Trophoblast cell (in vitro differentiated cells and primary cell): ENCODE measurements around the gene CDC42EP5.

ENCODE experiments used
- DNase-seq, 2 donors: peaks; one replicate each; pipeline ENCODE4 v3.0.0-alpha.2; 2016
- H2AFZ ChIP-seq: 2 replicates; pipeline ENCODE4 v1.6.1; 2013; ENCODE audit warnings: low read length, moderate library complexity, mild to moderate bottlenecking; ENCODE audit not compliant: insufficient read depth, poor library complexity
- H2AK5ac ChIP-seq: 2 replicates; pipeline ENCODE4 v1.6.1; 2013; ENCODE audit warnings: mild to moderate bottlenecking, low read length
- H2BK120ac ChIP-seq: 2 replicates; pipeline ENCODE4 v1.6.1; 2013; ENCODE audit warnings: low read length, mild to moderate bottlenecking, moderate library complexity; ENCODE audit not compliant: insufficient read depth, poor library complexity
- H2BK12ac ChIP-seq: 2 replicates; pipeline ENCODE4 v1.6.1; 2013; ENCODE audit warnings: mild to moderate bottlenecking, low read length, moderate library complexity
- H2BK5ac ChIP-seq: 2 replicates; pipeline ENCODE4 v1.6.1; 2013; ENCODE audit warnings: low read length, low read depth, moderate library complexity, mild to moderate bottlenecking; ENCODE audit not compliant: poor library complexity
- H3K14ac ChIP-seq: 2 replicates; pipeline ENCODE4 v1.6.1; 2013; ENCODE audit warnings: mild to moderate bottlenecking, low read length
- H3K18ac ChIP-seq: 2 replicates; pipeline ENCODE4 v1.6.1; 2013; ENCODE audit warnings: mild to moderate bottlenecking, low read length
- H3K23ac ChIP-seq: 2 replicates; pipeline ENCODE4 v1.6.1; 2013; ENCODE audit warnings: low read length
- H3K27ac ChIP-seq: 2 replicates; pipeline ENCODE4 v1.5.1; 2013; ENCODE audit warnings: low read depth, mild to moderate bottlenecking, inconsistent platforms, low read length, moderate library complexity
- H3K27me3 ChIP-seq: 2 replicates; pipeline ENCODE4 v1.6.1; 2013; ENCODE audit warnings: inconsistent platforms, mild to moderate bottlenecking, low read length, moderate library complexity; ENCODE audit not compliant: insufficient read depth
- H3K36me3 ChIP-seq, 2 experiments: 1 replicate in 1 of 2; 2 replicates in 1 of 2; pipeline ENCODE4 v1.6.1; 2013; ENCODE audit warnings: low read length in 2 of 2, mild to moderate bottlenecking in 2 of 2, moderate library complexity in 1 of 2; ENCODE audit not compliant: insufficient read depth in 2 of 2, control insufficient read depth in 1 of 2
- H3K4ac ChIP-seq: 2 replicates; pipeline ENCODE4 v1.6.1; 2013; ENCODE audit warnings: low read depth, mild to moderate bottlenecking, low read length, moderate library complexity
- H3K4me1 ChIP-seq, 2 experiments: 1 replicate in 1 of 2; 2 replicates in 1 of 2; pipeline ENCODE4 v1.6.1; 2013; ENCODE audit warnings: low read length in 2 of 2, mild to moderate bottlenecking in 2 of 2, moderate library complexity in 1 of 2; ENCODE audit not compliant: insufficient read depth in 2 of 2, control insufficient read depth in 1 of 2
- H3K4me2 ChIP-seq: 2 replicates; pipeline ENCODE4 v1.6.1; 2013; ENCODE audit warnings: inconsistent platforms, mild to moderate bottlenecking, low read length, moderate library complexity
- H3K4me3 ChIP-seq: 2 replicates; pipeline ENCODE4 v1.5.1; 2013; ENCODE audit warnings: mild to moderate bottlenecking, low read depth, low read length, inconsistent platforms
- H3K79me1 ChIP-seq: one replicate; pipeline ENCODE4 v1.6.1; 2013; ENCODE audit warnings: low read length
- H3K79me2 ChIP-seq: 2 replicates; pipeline ENCODE4 v1.6.1; 2013; ENCODE audit warnings: low read length, mild to moderate bottlenecking; ENCODE audit not compliant: control insufficient read depth, insufficient read depth, poor library complexity
- H3K9ac ChIP-seq: 2 replicates; pipeline ENCODE4 v1.6.1; 2013; ENCODE audit warnings: mild to moderate bottlenecking, low read length
- H3K9me3 ChIP-seq: 2 replicates; pipeline ENCODE4 v1.6.1; 2013; ENCODE audit warnings: low read depth, mild to moderate bottlenecking, control low read depth, inconsistent platforms, low read length; ENCODE audit not compliant: insufficient read depth
- H4K12ac ChIP-seq: 2 replicates; pipeline ENCODE4 v1.6.1; 2013; ENCODE audit warnings: low read depth, mild to moderate bottlenecking, low read length, moderate library complexity
- H4K8ac ChIP-seq: 2 replicates; pipeline ENCODE4 v1.6.1; 2013; ENCODE audit warnings: low read depth, mild to moderate bottlenecking, low read length, moderate library complexity
- H4K91ac ChIP-seq: one replicate; pipeline ENCODE4 v1.6.1; 2013; ENCODE audit warnings: low read depth, mild to moderate bottlenecking, low read length, moderate library complexity
- WGBS: extraction: QIAGEN DNeasy Blood & Tissue Kit; methylation state at CpG from one replicate; pipeline ENCODE4 v1.1.7; 2013; ENCODE audit warnings: missing lambda C conversion rate; ENCODE audit not compliant: insufficient read length, insufficient coverage; ENCODE audit errors: extremely low coverage; 5-methylcytosine and 5-hydroxymethylcytosine counted together

CDC42EP5 gene

DNA sequence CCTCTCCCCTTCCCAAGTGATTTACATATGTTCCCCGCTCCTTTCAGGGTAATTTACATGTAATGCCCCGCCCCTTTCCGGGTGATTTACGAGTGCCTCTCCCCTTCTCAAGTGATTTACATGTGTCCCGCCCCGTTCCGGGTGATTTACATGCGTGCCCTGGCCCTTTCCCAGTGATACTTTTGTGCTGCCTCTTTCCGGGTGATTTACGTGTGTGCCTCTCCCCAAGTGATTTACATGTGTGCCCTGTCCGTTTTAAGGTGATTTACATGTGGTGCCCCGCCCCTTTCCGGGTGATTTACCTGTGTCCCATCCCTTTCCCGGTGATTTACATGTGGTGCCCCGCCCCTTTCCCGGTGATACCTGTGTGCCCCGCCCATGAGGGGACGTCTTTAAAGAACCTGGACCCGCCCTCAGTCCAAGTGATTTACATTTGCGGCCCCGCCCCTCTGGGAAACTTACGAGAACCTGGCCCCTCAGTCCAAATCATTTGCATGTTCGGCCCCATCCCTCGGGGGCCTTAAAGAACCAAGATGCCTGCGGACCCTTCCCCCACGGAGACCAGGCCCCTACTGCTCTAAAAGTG, 9.0 kb downstream of the CDC42EP5 start:
- no peak overlapping the region for H3K4ac ChIP-seq
- H2BK120ac ChIP-seq, result peak overlapping the region; percentile 5
- WGBS, result no CpG with 5 or more reads among the region's 26 CpGs
- peak overlapping the region; percentile 88 for H2AFZ ChIP-seq
- peak overlapping the region; percentile 60 for H3K4me3 ChIP-seq
- H3K9ac ChIP-seq, result no peak overlapping the region
- H2BK5ac ChIP-seq, result peak overlapping the region; percentile 28
- peak overlapping the region; percentile 74 for H3K18ac ChIP-seq
- H3K27me3 ChIP-seq, result no peaks in the 10 kb centered on the region
- H3K9me3 ChIP-seq, result peaks cover 4% of the 10 kb centered on the region
- H3K27ac ChIP-seq, result peak overlapping the region; percentile 75
- peak overlapping the region; percentile 83 for H3K4me2 ChIP-seq
- H3K36me3 ChIP-seq, result peaks cover 31 to 32% of the 10 kb centered on the region in 2 experiments
- peaks cover 6% of the 10 kb centered on the region for H3K79me2 ChIP-seq
- peak overlapping the region; percentile 30 for H4K8ac ChIP-seq
- DNase-seq, result peak; percentile 98 to 99
- H4K91ac ChIP-seq, result peak overlapping the region; percentile 55
- no peak overlapping the region for H2AK5ac ChIP-seq
- peaks cover 15% of the 10 kb centered on the region for H3K79me1 ChIP-seq
- H4K12ac ChIP-seq, result peak overlapping the region; percentile 1
- H3K23ac ChIP-seq, result no peak overlapping the region
- H2BK12ac ChIP-seq, result peak overlapping the region; percentile 45
- H3K4me1 ChIP-seq, result peaks cover 17 to 18% of the 10 kb centered on the region in 2 experiments
- no peak overlapping the region for H3K14ac ChIP-seq

DNA sequence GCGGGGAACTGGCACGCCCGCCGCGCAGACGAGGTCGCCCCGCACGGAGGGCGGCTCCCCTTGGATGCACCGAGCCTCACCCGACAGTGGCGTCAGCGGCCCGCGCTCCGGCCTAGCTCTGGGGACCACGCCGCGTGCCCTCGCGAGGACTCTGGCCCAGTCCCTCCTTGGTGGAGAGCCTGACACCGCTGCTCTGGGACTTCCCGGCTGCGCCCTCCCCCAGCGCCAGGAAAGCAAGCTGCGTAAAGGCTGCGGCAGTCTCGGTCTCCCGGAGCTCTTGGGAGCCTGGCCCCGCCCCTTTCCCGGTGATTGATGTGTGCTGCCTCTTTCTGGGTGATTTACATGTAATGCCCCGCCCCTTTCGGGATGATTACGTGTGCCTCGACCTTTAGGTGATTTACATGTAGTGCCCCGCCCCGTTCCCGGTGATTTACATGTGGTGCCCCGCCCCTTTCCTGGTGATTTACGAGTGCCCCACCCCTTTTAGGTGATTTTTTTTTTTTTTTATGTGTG, 9.5 kb downstream of the CDC42EP5 start, which contains the start of gene LENG9:
TSS of gene LENG9 (minus strand) at position 248 of the 513 bp plus-strand sequence. CDS start 252 bp downstream, outside the sequence.
- H3K23ac ChIP-seq, result no peak within 1 kb of the TSS
- peak; percentile 100 for DNase-seq
- peaks cover 6% of the 10 kb centered on the region for H3K79me2 ChIP-seq
- peak within 1 kb of the TSS; percentile 73 for H2AK5ac ChIP-seq
- peaks cover 17 to 18% of the 10 kb centered on the region in 2 experiments for H3K4me1 ChIP-seq
- peak within 1 kb of the TSS; percentile 92 for H2AFZ ChIP-seq
- H3K9ac ChIP-seq, result peak within 1 kb of the TSS; percentile 39
- peak within 1 kb of the TSS; percentile 83 for H3K4me2 ChIP-seq
- peaks cover 37% of the 10 kb centered on the region in 2 experiments for H3K36me3 ChIP-seq
- peaks cover 15% of the 10 kb centered on the region for H3K79me1 ChIP-seq
- H3K4ac ChIP-seq, result peak within 1 kb of the TSS; percentile 56
- peak within 1 kb of the TSS; percentile 96 for H3K18ac ChIP-seq
- H4K8ac ChIP-seq, result peak within 1 kb of the TSS; percentile 90
- WGBS, result no CpG with 5 or more reads among the region's 41 CpGs
- peak within 1 kb of the TSS; percentile 96 for H4K12ac ChIP-seq
- peak within 1 kb of the TSS; percentile 71 for H3K4me3 ChIP-seq
- H3K14ac ChIP-seq, result peak within 1 kb of the TSS; percentile 28
- peak within 1 kb of the TSS; percentile 45 for H2BK12ac ChIP-seq
- H2BK120ac ChIP-seq, result peak within 1 kb of the TSS; percentile 5
- peaks cover 4% of the 10 kb centered on the region for H3K9me3 ChIP-seq
- no peaks in the 10 kb centered on the region for H3K27me3 ChIP-seq
- peak within 1 kb of the TSS; percentile 71 for H4K91ac ChIP-seq
- H3K27ac ChIP-seq, result peak within 1 kb of the TSS; percentile 75
- H2BK5ac ChIP-seq, result peak within 1 kb of the TSS; percentile 65

DNA sequence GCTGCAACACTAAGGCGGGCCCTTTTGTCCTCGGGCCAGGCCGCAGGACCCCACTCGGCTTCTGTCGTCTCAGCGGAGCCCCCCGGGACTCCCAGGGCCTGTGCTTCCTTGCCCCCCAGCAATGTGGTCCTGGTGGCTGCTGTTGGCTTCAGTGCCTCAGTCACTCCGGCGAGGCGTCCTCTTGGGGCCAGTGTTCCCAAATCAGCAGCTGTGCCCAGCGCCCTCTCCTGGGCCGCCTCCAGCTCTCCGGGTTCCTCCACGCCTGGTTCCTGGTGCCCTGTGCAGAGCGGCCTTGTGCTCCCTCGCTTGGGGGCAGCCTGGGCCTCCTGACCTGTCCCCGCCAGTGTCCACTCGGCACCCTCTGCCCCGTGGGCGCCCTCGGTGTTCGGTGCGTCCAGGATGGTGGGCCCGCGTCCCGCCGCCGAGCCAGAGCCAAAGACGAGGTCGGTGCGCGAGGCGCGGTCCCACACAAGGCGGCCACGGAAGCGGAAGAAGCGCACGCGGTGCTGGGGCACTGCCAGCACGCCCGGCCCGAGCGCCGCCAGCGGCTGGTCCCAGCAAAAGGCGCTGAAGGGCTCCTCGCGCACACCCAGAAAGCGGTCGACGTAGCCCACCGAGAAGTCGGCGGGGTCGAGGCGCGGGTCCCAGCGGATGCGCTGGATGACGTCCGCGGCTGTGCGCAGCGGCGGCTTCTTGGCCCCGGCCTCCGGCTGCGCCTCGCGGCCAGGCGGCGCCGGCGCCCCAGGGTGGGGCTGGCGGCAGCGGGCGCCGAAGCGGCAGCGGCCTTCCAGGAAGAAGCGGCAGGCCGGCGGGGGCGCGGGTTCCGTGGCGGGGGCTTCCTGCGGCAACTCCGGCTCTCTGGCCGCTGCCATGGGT, 10.2 kb downstream of the CDC42EP5 start:
- Histone ChIP-seq H3K18ac (peak overlapping the region; percentile 96), H2BK5ac (peak overlapping the region; percentile 65), H3K9me3 (peaks cover 4% of the 10 kb centered on the region), H3K4me1 (peaks cover 17 to 18% of the 10 kb centered on the region in 2 experiments), H3K9ac (peak overlapping the region; percentile 39), H4K12ac (peak overlapping the region; percentile 96), H4K8ac (peak overlapping the region; percentile 90), H3K36me3 (peaks cover 44% of the 10 kb centered on the region in 2 experiments), H3K4me2 (peak overlapping the region; percentile 64), H3K79me1 (peaks cover 15% of the 10 kb centered on the region), H2BK12ac (no peak overlapping the region), H3K4ac (peak overlapping the region; percentile 56), H3K27ac (peak overlapping the region; percentile 71), H3K27me3 (no peaks in the 10 kb centered on the region), H4K91ac (peak overlapping the region; percentile 71), H3K23ac (no peak overlapping the region), H3K14ac (peak overlapping the region; percentile 28), H2AFZ (peak overlapping the region; percentile 92), H2AK5ac (peak overlapping the region; percentile 11), H3K79me2 (peaks cover 6% of the 10 kb centered on the region), H2BK120ac (no peak overlapping the region), H3K4me3 (peak overlapping the region; percentile 71)
- WGBS, result no CpG with 5 or more reads among the region's 91 CpGs
- DNase-seq, result peak; percentile 34 to 65

DNA sequence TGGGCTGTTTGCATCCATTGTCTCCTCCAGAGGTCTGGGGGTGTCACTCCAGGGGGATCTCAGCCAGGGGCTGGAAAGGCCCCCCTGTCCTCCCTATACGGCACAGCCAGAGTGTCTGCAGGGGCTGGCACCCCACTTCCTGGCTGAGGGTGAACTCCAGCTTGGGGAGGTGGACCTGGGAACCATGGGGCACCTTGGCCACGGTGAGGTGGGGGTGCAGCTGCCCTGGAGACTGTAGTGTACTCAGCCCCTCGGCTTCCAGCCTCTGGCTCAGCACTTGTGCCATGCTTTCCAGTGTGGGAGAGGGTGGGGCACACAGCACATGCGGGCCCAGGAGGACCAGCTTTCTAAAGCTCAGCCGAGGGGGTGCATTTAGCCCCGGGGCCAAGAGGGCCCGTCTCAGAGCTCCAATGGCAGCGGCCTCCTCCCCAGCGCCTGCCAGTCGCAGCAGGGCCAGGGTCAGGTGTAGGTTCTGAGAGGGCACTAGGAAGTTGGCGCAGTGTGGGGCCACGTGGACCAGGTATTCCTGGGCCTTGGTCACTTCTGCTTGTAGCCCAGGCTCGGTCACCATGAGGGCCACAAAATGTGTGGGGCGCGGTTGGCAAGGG, 10.9 kb downstream of the CDC42EP5 start:
- Histone ChIP-seq H3K79me2 (peaks cover 6% of the 10 kb centered on the region), H2BK120ac (no peak overlapping the region), H2BK5ac (no peak overlapping the region), H4K12ac (peak overlapping the region; percentile 9), H3K9me3 (peaks cover 4% of the 10 kb centered on the region), H3K27ac (no peak overlapping the region), H4K8ac (peak overlapping the region; percentile 43), H3K36me3 (peaks cover 51% of the 10 kb centered on the region in 2 experiments), H3K4me3 (no peak overlapping the region), H2AK5ac (no peak overlapping the region), H2AFZ (no peak overlapping the region), H3K4ac (no peak overlapping the region), H3K23ac (no peak overlapping the region), H3K4me1 (peaks cover 17 to 18% of the 10 kb centered on the region in 2 experiments), H3K4me2 (no peak overlapping the region), H3K9ac (no peak overlapping the region), H3K14ac (no peak overlapping the region), H2BK12ac (no peak overlapping the region), H3K18ac (no peak overlapping the region), H4K91ac (peak overlapping the region; percentile 71), H3K27me3 (no peaks in the 10 kb centered on the region), H3K79me1 (peaks cover 15% of the 10 kb centered on the region)
- DNase-seq, result peak; percentile 11 to 21
- WGBS, result no CpG with 5 or more reads among the region's 15 CpGs
